Caco-2 (cell line): ENCODE measurements around the gene CNOT6L. TPM values are rescaled to one million over a fixed set of nuclear protein-coding genes. Genes with fewer than 3 reads are reported as not detected.

Source experiments
- BruUV-seq: library from RNA; stranded (reverse); fragments of 400-500 nt; replicated peaks from 2 replicates; lab custom pipeline; 2021; lab: Mats Ljungman, UMichigan
- CTCF ChIA-PET: fragments of 300-600 bp; sonication (Branson Sonifier 250); formaldehyde crosslinking; loops from one replicate; lab custom pipeline; 2022; ENCODE audit warnings: antibody characterized with exemption; lab: Charles Lee
- POLR2A ChIA-PET: fragments of 300-600 bp; sonication (Branson Sonifier 250); formaldehyde crosslinking; loops from one replicate; lab custom pipeline; 2022; ENCODE audit warnings: antibody characterized with exemption; lab: Charles Lee
- DNase-seq, 2 experiments: peaks; one replicate each; pipeline versions ENCODE4 v3.0.0 to v3.0.0-alpha.2; 2020 to 2022
- H3K27me3 ChIP-seq: replicated peaks from 2 replicates; pipeline ENCODE4 v1.6.0; 2011; ENCODE audit warnings: low read length; ENCODE audit not compliant: control insufficient read depth, insufficient read depth
- H3K36me3 ChIP-seq: 2 replicates; pipeline ENCODE4 v1.5.1; 2011; ENCODE audit warnings: low read length; ENCODE audit not compliant: control insufficient read depth, insufficient read depth
- H3K4me1 ChIP-seq: fragments of 250-450 bp; sonication (Bioruptor Pico); 2 replicates; pipeline ENCODE4 v1.5.1; 2020; ENCODE audit warnings: mild to moderate bottlenecking
- H3K4me3 ChIP-seq: 2 replicates; pipeline ENCODE4 v1.5.1; 2011; ENCODE audit warnings: low read depth, mild to moderate bottlenecking, control low read depth, low read length
- H3K9me3 ChIP-seq: fragments of 250-450 bp; sonication (Bioruptor Pico); 2 replicates; pipeline ENCODE4 v1.5.1; 2020; ENCODE audit warnings: mild to moderate bottlenecking, moderate library complexity
- H3K27ac Mint-ChIP-seq: one replicate; pipeline ENCODE4 v1.8.0; 2022; ENCODE audit warnings: mixed read lengths; ENCODE audit not compliant: unreplicated experiment
- H3K27me3 Mint-ChIP-seq: one replicate; pipeline ENCODE4 v1.8.0; 2022; ENCODE audit warnings: mixed read lengths; ENCODE audit not compliant: insufficient read depth, unreplicated experiment
- H3K36me3 Mint-ChIP-seq: one replicate; pipeline ENCODE4 v1.8.0; 2022; ENCODE audit warnings: mild to moderate bottlenecking, mixed read lengths; ENCODE audit not compliant: insufficient read depth, unreplicated experiment
- H3K4me1 Mint-ChIP-seq: one replicate; pipeline ENCODE4 v1.8.0; 2022; ENCODE audit warnings: low read depth, mixed read lengths; ENCODE audit not compliant: unreplicated experiment
- H3K4me3 Mint-ChIP-seq: one replicate; pipeline ENCODE4 v1.8.0; 2022; ENCODE audit warnings: mild to moderate bottlenecking, moderate library complexity, mixed read lengths; ENCODE audit not compliant: unreplicated experiment
- H3K9me3 Mint-ChIP-seq: one replicate; pipeline ENCODE4 v1.8.0; 2022; ENCODE audit warnings: mixed read lengths; ENCODE audit not compliant: unreplicated experiment
- CTCF ChIP-seq, 2 experiments: fragments of 200-600 bp in 1 of 2; IDR thresholded peaks; 1 replicate in 1 of 2; 2 replicates in 1 of 2; pipeline versions ENCODE4 v1.5.1 to v1.8.0; 2011 to 2022; ENCODE audit warnings: antibody characterized with exemption in 1 of 2, control low read depth in 1 of 2, inconsistent platforms in 1 of 2, low read depth in 1 of 2, low read length in 1 of 2, mild to moderate bottlenecking in 1 of 2, moderate library complexity in 1 of 2; ENCODE audit not compliant: insufficient read depth in 1 of 2, severe bottlenecking in 1 of 2, unreplicated experiment in 1 of 2
- intact Hi-C: fragments of 100-400 bp; cut with micrococcal nuclease; formaldehyde crosslinking; loops from one replicate; pipeline ENCODE4 v1.10.0; 2022; ENCODE audit not compliant: unreplicated experiment
- total RNA-seq: library from RNA; stranded (reverse); gene quantifications from 2 replicates; pipeline ENCODE4 v1.2.3, GENCODE V29; 2022

Gene CNOT6L
- total RNA-seq, 1 experiment from 2014 or later: 18.8 TPM

- no peaks in the 10 kb centered on the region for H3K27me3 Mint-ChIP-seq
- Histone ChIP-seq H3K4me3 (no peak overlapping the region), H3K36me3 (no peaks in the 10 kb centered on the region), H3K4me1 (no peaks in the 10 kb centered on the region), H3K27me3 (no peaks in the 10 kb centered on the region), H3K9me3 (no peaks in the 10 kb centered on the region)
- no peak overlapping the region for H3K27ac Mint-ChIP-seq
- no TSS peak for BruUV-seq
- intact Hi-C loops: no loop called here
- POLR2A ChIA-PET: no interaction called here
- no peaks in the 10 kb centered on the region for H3K4me1 Mint-ChIP-seq
- H3K9me3 Mint-ChIP-seq: no peaks in the 10 kb centered on the region
- H3K4me3 Mint-ChIP-seq: no peak overlapping the region
- H3K36me3 Mint-ChIP-seq: no peaks in the 10 kb centered on the region
- CTCF ChIA-PET: interaction anchor here (0.6 kb wide), 1 partner anchor 489 kb away, joined by 3 read pairs; no protein-coding TSS in a partner anchor
- no peak for DNase-seq
- no peak for TF ChIP-seq CTCF (IDR thresholded peaks at IDR 0.05; ENCODE audit: insufficient read depth in 1 of 2, low read depth in 1 of 2, low read length in 1 of 2, severe bottlenecking in 1 of 2, unreplicated experiment in 1 of 2)
Measured at GRCh38 chr4:77856152-77856551, 37.0 kb upstream of the CNOT6L start.

GRCh38 chr4:77854431-77855111, 35.4 kb upstream of the CNOT6L start:
- intact Hi-C loops: no loop called here
- Histone ChIP-seq H3K4me3 (no peak overlapping the region), H3K4me1 (no peaks in the 10 kb centered on the region), H3K27me3 (no peaks in the 10 kb centered on the region), H3K36me3 (no peaks in the 10 kb centered on the region), H3K9me3 (no peaks in the 10 kb centered on the region)
- H3K36me3 Mint-ChIP-seq: no peaks in the 10 kb centered on the region
- no peak for TF ChIP-seq CTCF (IDR thresholded peaks at IDR 0.05; ENCODE audit: insufficient read depth in 1 of 2, low read depth in 1 of 2, low read length in 1 of 2, severe bottlenecking in 1 of 2, unreplicated experiment in 1 of 2)
- no peak overlapping the region for H3K4me3 Mint-ChIP-seq
- no peak for DNase-seq
- H3K9me3 Mint-ChIP-seq: no peaks in the 10 kb centered on the region
- H3K27me3 Mint-ChIP-seq: no peaks in the 10 kb centered on the region
- no peaks in the 10 kb centered on the region for H3K4me1 Mint-ChIP-seq
- BruUV-seq: no TSS peak
- H3K27ac Mint-ChIP-seq: no peak overlapping the region
- ChIA-PET POLR2A (no interaction called here), CTCF (no interaction called here)

- BruUV-seq: no TSS peak
- intact Hi-C loops: no loop called here
- H3K4me3 ChIP-seq: no peak overlapping the region
- no peak overlapping the region for H3K4me3 Mint-ChIP-seq
- H3K4me1 ChIP-seq: no peaks in the 10 kb centered on the region
- no peaks in the 10 kb centered on the region for H3K36me3 ChIP-seq
- CTCF ChIA-PET: no interaction called here
- no peak overlapping the region for H3K27ac Mint-ChIP-seq
- no peaks in the 10 kb centered on the region for H3K4me1 Mint-ChIP-seq
- H3K36me3 Mint-ChIP-seq: no peaks in the 10 kb centered on the region
- H3K9me3 Mint-ChIP-seq: no peaks in the 10 kb centered on the region
- no peak for DNase-seq
- no peaks in the 10 kb centered on the region for H3K27me3 ChIP-seq
- H3K27me3 Mint-ChIP-seq: no peaks in the 10 kb centered on the region
- POLR2A ChIA-PET: no interaction called here
- TF ChIP-seq CTCF (IDR thresholded peaks at IDR 0.05; ENCODE audit: insufficient read depth in 1 of 2, low read depth in 1 of 2, low read length in 1 of 2, severe bottlenecking in 1 of 2, unreplicated experiment in 1 of 2): no peak
- no peaks in the 10 kb centered on the region for H3K9me3 ChIP-seq
Measured at GRCh38 chr4:77852892-77853495, 33.8 kb upstream of the CNOT6L start.
